Mucosa of rectum (tissue), 2 donors: ENCODE results near the gene OR12D1.

Experiments used
- H3K27ac ChIP-seq, 2 donors: one replicate each; pipeline ENCODE4 v1.7.0; 2013; ENCODE audit warnings: inconsistent platforms in 2 of 2, low read depth in 2 of 2, low read length in 2 of 2
- H3K27me3 ChIP-seq, 2 donors: one replicate each; pipeline ENCODE4 v1.7.0; 2013; ENCODE audit warnings: low read length in 2 of 2; ENCODE audit not compliant: control insufficient read depth in 2 of 2, insufficient read depth in 2 of 2
- H3K36me3 ChIP-seq, 2 donors: one replicate each; pipeline ENCODE4 v1.7.0; 2013; ENCODE audit warnings: low read length in 2 of 2; ENCODE audit not compliant: control insufficient read depth in 2 of 2, insufficient read depth in 2 of 2
- H3K4me1 ChIP-seq, 2 donors: one replicate each; pipeline ENCODE4 v1.7.0; 2013; ENCODE audit warnings: low read length in 2 of 2, mild to moderate bottlenecking in 1 of 2; ENCODE audit not compliant: control insufficient read depth in 2 of 2, insufficient read depth in 2 of 2
- H3K4me3 ChIP-seq, 2 donors: one replicate each; pipeline ENCODE4 v1.7.0; 2013; ENCODE audit warnings: low read length in 2 of 2
- H3K9ac ChIP-seq, 2 donors: one replicate each; pipeline ENCODE4 v1.7.0; 2013; ENCODE audit warnings: low read length in 2 of 2, low read depth in 1 of 2, mild to moderate bottlenecking in 1 of 2
- H3K9me3 ChIP-seq, 2 donors: one replicate each; pipeline ENCODE4 v1.7.0; 2013; ENCODE audit warnings: low read length in 2 of 2; ENCODE audit not compliant: control insufficient read depth in 2 of 2
- donor health status: healthy.
- donor health status: Normal muscosa, but diverticular disease.

Gene OR12D1

GRCh38 chr6:29462022-29462421, 47.3 kb downstream of the OR12D1 start:
- Histone ChIP-seq H3K4me3 (no peak overlapping the region), H3K9ac (no peak overlapping the region), H3K9me3 (no peaks in the 10 kb centered on the region), H3K4me1 (no peaks in the 10 kb centered on the region), H3K27ac (no peak overlapping the region), H3K27me3 (no peaks in the 10 kb centered on the region), H3K36me3 (no peaks in the 10 kb centered on the region)

GRCh38 chr6:29465279-29465678, 50.6 kb downstream of the OR12D1 start:
- Histone ChIP-seq H3K27ac (no peak overlapping the region), H3K9me3 (no peaks in the 10 kb centered on the region), H3K27me3 (no peaks in the 10 kb centered on the region), H3K4me3 (no peak overlapping the region), H3K36me3 (no peaks in the 10 kb centered on the region), H3K4me1 (no peaks in the 10 kb centered on the region), H3K9ac (no peak overlapping the region)

GRCh38 chr6:29465801-29466200, 51.1 kb downstream of the OR12D1 start:
- Histone ChIP-seq H3K4me3 (no peak overlapping the region), H3K9ac (no peak overlapping the region), H3K27ac (no peak overlapping the region), H3K9me3 (no peaks in the 10 kb centered on the region), H3K27me3 (no peaks in the 10 kb centered on the region), H3K4me1 (no peaks in the 10 kb centered on the region), H3K36me3 (no peaks in the 10 kb centered on the region)

GRCh38 chr6:29466241-29466640, 51.5 kb downstream of the OR12D1 start:
- Histone ChIP-seq H3K9ac (no peak overlapping the region), H3K9me3 (no peaks in the 10 kb centered on the region), H3K4me3 (no peak overlapping the region), H3K4me1 (no peaks in the 10 kb centered on the region), H3K27me3 (no peaks in the 10 kb centered on the region), H3K27ac (no peak overlapping the region), H3K36me3 (no peaks in the 10 kb centered on the region)
